ENCODE results near the gene GTSE1.

- TF ChIP-seq CTCF (IDR thresholded peaks at IDR 0.05) = no peak
- TF ChIP-seq SMC3 (IDR thresholded peaks at IDR 0.05) = no peak
- TF ChIP-seq POLR2A (IDR thresholded peaks at IDR 0.05; ENCODE audit: low read length) = no peak
- TF ChIP-seq PBX3 (IDR thresholded peaks at IDR 0.05) = no peak
- no peak for TF ChIP-seq NFE2L2 (conservative IDR thresholded peaks at IDR 0.05; ENCODE audit: low read length)
Measured at GRCh38 chr22:46368871-46369715, 72.4 kb downstream of the GTSE1 start.
